Neuron (in vitro differentiated cells): Measurements from ENCODE around the gene SLC4A11.

ENCODE experiments used
- H2AFZ ChIP-seq: one replicate; pipeline ENCODE4 v1.6.1; 2013; ENCODE audit warnings: low read depth, mild to moderate bottlenecking, inconsistent platforms, low read length, moderate library complexity
- H3K27me3 ChIP-seq: one replicate; pipeline ENCODE4 v1.6.1; 2013; ENCODE audit warnings: low read length; ENCODE audit not compliant: insufficient read depth
- H3K36me3 ChIP-seq: one replicate; pipeline ENCODE4 v1.6.1; 2013; ENCODE audit warnings: low read length; ENCODE audit not compliant: insufficient read depth
- H3K4me1 ChIP-seq: one replicate; pipeline ENCODE4 v1.6.1; 2013; ENCODE audit warnings: low read length; ENCODE audit not compliant: insufficient read depth
- H3K4me3 ChIP-seq: 2 replicates; pipeline ENCODE4 v1.5.1; 2013; ENCODE audit warnings: mild to moderate bottlenecking, low read length, moderate library complexity
- H3K9me3 ChIP-seq: one replicate; pipeline ENCODE4 v1.6.1; 2013; ENCODE audit warnings: low read length

The SLC4A11 gene

GRCh38 chr20:3262566-3262965 is 23.6 kb upstream of the SLC4A11 start:
- no peak overlapping the region for H3K4me3 ChIP-seq
- peaks cover 3% of the 10 kb centered on the region for H3K9me3 ChIP-seq
- no peaks in the 10 kb centered on the region for H3K27me3 ChIP-seq
- no peak overlapping the region for H2AFZ ChIP-seq
- H3K36me3 ChIP-seq, result peaks cover 46% of the 10 kb centered on the region
- no peaks in the 10 kb centered on the region for H3K4me1 ChIP-seq

- Histone ChIP-seq H3K27me3 (no peaks in the 10 kb centered on the region), H3K36me3 (peaks cover 63% of the 10 kb centered on the region), H3K4me1 (no peaks in the 10 kb centered on the region), H3K9me3 (peaks cover 3% of the 10 kb centered on the region), H2AFZ (no peak overlapping the region), H3K4me3 (no peak overlapping the region)
Measured at GRCh38 chr20:3258429-3258828, 19.4 kb upstream of the SLC4A11 start.

DNA sequence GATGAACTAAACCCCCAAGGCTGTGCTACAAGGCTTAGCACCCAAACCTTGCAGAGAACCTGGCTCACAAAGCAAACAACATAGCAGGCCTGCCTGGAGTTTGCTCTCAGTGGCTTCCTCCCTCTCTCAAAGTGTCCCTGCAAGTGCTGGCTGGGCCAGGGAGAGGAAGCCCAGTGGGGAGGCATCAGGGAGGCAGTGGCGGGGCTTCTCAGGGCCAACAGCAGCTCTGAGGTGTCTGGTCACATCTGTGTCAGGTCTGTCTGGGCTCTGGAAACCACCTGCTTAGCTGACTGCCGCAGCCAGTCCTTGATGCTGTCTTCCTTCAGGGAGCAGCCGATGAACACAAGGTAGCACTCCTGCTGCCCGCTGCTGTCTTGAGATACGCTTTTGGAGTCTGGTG is 16.7 kb upstream of the SLC4A11 start:
- H3K27me3 ChIP-seq, result no peaks in the 10 kb centered on the region
- no peak overlapping the region for H3K4me3 ChIP-seq
- H3K36me3 ChIP-seq, result peaks cover 69% of the 10 kb centered on the region
- peaks cover under 1% of the 10 kb centered on the region for H3K9me3 ChIP-seq
- H2AFZ ChIP-seq, result no peak overlapping the region
- H3K4me1 ChIP-seq, result no peaks in the 10 kb centered on the region

DNA sequence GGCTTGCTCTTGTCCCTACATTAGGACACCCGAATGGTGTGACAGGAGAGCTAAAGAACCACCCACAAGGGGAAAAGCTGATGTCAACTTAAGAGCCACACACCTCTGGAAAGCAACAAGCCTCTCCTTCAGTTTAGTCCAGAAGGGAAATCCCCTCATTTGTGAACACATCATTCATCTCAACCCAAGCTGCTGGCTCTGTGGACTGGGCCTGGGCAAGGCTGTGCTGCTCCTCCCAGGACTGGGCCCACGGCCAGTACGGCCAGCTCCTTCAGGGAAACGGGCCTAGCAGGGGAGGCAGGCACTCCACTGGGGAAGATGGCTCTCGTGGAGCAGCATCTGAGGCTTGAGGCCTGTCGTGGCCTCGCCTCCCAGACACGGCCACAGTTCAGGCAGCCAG is 12.8 kb upstream of the SLC4A11 start:
- H3K4me3 ChIP-seq, result no peak overlapping the region
- no peaks in the 10 kb centered on the region for H3K4me1 ChIP-seq
- no peaks in the 10 kb centered on the region for H3K9me3 ChIP-seq
- peaks cover 11% of the 10 kb centered on the region for H3K27me3 ChIP-seq
- no peak overlapping the region for H2AFZ ChIP-seq
- peaks cover 53% of the 10 kb centered on the region for H3K36me3 ChIP-seq

- H2AFZ ChIP-seq, result no peak overlapping the region
- H3K4me1 ChIP-seq, result no peaks in the 10 kb centered on the region
- H3K9me3 ChIP-seq, result no peaks in the 10 kb centered on the region
- peaks cover 37% of the 10 kb centered on the region for H3K36me3 ChIP-seq
- H3K27me3 ChIP-seq, result peaks cover 11% of the 10 kb centered on the region
- H3K4me3 ChIP-seq, result no peak overlapping the region
Measured at GRCh38 chr20:3250091-3250504, 11.1 kb upstream of the SLC4A11 start.

DNA sequence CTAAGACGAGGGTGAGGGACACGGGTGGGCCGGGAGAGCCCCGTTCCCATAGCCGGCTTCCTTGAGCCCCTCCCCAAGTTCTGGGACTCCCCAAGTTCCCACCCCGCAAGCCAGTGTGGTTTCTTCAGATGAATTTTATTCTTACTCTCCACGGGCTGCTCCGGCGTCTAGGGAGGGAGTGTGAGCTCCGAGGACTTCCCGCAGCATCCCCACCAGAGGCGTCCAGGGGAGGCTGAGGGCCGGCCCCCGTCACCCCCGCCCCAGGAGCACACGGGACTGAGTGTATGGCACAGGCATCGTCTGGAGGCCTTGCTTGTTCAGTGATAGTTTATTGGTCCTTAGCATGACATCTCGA is 10.0 kb upstream of the SLC4A11 start:
- Histone ChIP-seq H2AFZ (no peak overlapping the region), H3K36me3 (peaks cover 27% of the 10 kb centered on the region), H3K4me3 (no peak overlapping the region), H3K9me3 (no peaks in the 10 kb centered on the region), H3K27me3 (peaks cover 11% of the 10 kb centered on the region), H3K4me1 (no peaks in the 10 kb centered on the region)

- no peak overlapping the region for H3K4me3 ChIP-seq
- no peaks in the 10 kb centered on the region for H3K9me3 ChIP-seq
- H2AFZ ChIP-seq, result no peak overlapping the region
- peaks cover 25% of the 10 kb centered on the region for H3K36me3 ChIP-seq
- peaks cover 11% of the 10 kb centered on the region for H3K27me3 ChIP-seq
- no peaks in the 10 kb centered on the region for H3K4me1 ChIP-seq
Measured at GRCh38 chr20:3248167-3248992, 9.4 kb upstream of the SLC4A11 start.

DNA sequence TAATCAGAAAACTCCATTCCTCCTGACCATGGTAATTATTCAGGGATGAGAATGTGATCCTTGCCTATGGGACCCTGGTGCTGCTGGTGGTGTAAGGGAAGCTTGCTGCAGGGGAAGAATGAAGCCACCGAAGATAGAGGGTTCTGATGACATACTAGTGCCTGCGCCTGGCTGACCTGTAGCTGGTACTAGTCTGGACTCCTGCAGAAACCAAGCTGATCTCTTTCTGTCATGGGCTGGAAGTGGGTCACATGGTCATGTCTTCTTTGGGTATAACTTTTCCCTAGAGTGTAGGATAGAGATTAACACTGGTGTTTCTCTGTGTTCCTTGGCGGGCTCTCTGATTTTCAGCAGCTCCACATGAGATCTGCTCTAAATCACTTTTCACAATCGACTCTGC is 8.6 kb upstream of the SLC4A11 start:
- H3K4me3 ChIP-seq, result no peak overlapping the region
- no peaks in the 10 kb centered on the region for H3K4me1 ChIP-seq
- H3K27me3 ChIP-seq, result peaks cover 11% of the 10 kb centered on the region
- H3K9me3 ChIP-seq, result no peaks in the 10 kb centered on the region
- no peak overlapping the region for H2AFZ ChIP-seq
- H3K36me3 ChIP-seq, result peaks cover 20% of the 10 kb centered on the region

- Histone ChIP-seq H2AFZ (no peak overlapping the region), H3K4me3 (no peak overlapping the region), H3K9me3 (no peaks in the 10 kb centered on the region), H3K4me1 (no peaks in the 10 kb centered on the region), H3K36me3 (peaks cover 11% of the 10 kb centered on the region), H3K27me3 (peaks cover 11% of the 10 kb centered on the region)
Measured at GRCh38 chr20:3246682-3247081, 7.7 kb upstream of the SLC4A11 start.

- Histone ChIP-seq H3K4me3 (no peak overlapping the region), H3K4me1 (no peaks in the 10 kb centered on the region), H3K27me3 (peaks cover 19% of the 10 kb centered on the region), H3K36me3 (peaks cover 5% of the 10 kb centered on the region), H3K9me3 (no peaks in the 10 kb centered on the region), H2AFZ (no peak overlapping the region)
Measured at GRCh38 chr20:3245711-3246110, 6.7 kb upstream of the SLC4A11 start.

GRCh38 chr20:3245156-3245555 is 6.2 kb upstream of the SLC4A11 start:
- Histone ChIP-seq H3K4me3 (no peak overlapping the region), H2AFZ (no peak overlapping the region), H3K36me3 (peaks cover 3% of the 10 kb centered on the region), H3K27me3 (peaks cover 25% of the 10 kb centered on the region), H3K9me3 (no peaks in the 10 kb centered on the region), H3K4me1 (no peaks in the 10 kb centered on the region)

DNA sequence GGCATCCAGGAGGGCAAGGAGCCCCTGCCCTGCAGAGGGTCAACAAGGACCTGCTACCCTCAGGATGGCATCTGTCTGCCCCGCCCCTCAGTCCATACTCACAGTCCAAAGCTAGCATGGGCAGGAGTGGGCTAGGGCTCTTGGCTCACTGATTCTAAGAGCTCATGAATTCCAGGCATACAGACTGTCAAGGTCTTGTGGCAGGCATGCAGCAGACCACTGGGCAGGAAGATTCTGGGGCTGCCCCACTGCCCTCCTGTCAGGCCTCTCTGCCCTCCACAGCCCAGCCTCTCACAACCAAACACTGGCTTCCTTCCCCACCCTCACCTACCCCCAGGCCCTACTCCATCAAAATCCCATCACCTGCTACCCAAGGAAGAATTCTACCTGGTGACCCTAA is 5.6 kb upstream of the SLC4A11 start:
- Histone ChIP-seq H2AFZ (no peak overlapping the region), H3K9me3 (no peaks in the 10 kb centered on the region), H3K4me1 (no peaks in the 10 kb centered on the region), H3K4me3 (no peak overlapping the region), H3K27me3 (peaks cover 30% of the 10 kb centered on the region), H3K36me3 (no peaks in the 10 kb centered on the region)

- H3K4me1 ChIP-seq, result no peaks in the 10 kb centered on the region
- no peaks in the 10 kb centered on the region for H3K9me3 ChIP-seq
- no peak overlapping the region for H2AFZ ChIP-seq
- peaks cover 33% of the 10 kb centered on the region for H3K27me3 ChIP-seq
- no peaks in the 10 kb centered on the region for H3K36me3 ChIP-seq
- no peak overlapping the region for H3K4me3 ChIP-seq
Measured at GRCh38 chr20:3243718-3244358, 4.8 kb upstream of the SLC4A11 start.
